Cerebellar nuclear complex (tissue), 1 donor: ENCODE data around the gene WNK1.
"Not testable (repeated sequence)": the region's sequence is repeated elsewhere in the genome, so short reads cannot be mapped to it uniquely, and the experiment has no call there.

ENCODE experiments used
- DNase-seq, 2 experiments: peaks; one replicate each; lab custom pipeline; 2025; lab: John Stamatoyannopoulos, UW

The WNK1 gene

DNA sequence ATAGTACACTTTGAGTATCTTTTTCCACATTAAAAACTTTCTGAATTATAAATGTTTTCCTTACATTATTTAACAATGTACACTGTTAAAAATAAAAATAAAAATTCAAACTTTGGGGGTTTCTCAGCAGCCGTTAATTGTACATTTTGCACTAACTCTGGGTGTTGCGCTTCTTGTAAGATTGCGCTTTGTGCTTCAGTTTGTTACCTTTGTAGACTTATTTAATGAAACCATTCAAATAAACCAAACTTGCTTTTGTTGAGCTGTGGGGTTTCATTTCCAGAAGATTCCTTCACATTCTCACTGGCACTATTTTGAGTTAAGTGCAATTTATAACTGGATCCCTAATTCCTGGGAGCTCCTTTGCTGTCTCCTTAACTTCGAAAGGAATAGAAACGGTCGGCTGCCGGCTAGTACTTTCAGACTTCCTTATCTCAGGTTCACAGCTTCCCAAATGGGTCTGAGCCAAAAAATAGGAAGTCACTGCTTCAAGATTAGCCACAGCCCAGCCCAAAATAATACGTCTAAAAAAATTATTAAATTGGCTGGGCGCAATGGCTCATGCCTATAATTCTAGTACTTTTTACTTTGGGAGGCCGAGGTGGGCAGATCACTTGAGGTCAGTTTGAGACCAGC lies 158.9 kb downstream of the WNK1 start:
- DNase-seq: no peak

DNA sequence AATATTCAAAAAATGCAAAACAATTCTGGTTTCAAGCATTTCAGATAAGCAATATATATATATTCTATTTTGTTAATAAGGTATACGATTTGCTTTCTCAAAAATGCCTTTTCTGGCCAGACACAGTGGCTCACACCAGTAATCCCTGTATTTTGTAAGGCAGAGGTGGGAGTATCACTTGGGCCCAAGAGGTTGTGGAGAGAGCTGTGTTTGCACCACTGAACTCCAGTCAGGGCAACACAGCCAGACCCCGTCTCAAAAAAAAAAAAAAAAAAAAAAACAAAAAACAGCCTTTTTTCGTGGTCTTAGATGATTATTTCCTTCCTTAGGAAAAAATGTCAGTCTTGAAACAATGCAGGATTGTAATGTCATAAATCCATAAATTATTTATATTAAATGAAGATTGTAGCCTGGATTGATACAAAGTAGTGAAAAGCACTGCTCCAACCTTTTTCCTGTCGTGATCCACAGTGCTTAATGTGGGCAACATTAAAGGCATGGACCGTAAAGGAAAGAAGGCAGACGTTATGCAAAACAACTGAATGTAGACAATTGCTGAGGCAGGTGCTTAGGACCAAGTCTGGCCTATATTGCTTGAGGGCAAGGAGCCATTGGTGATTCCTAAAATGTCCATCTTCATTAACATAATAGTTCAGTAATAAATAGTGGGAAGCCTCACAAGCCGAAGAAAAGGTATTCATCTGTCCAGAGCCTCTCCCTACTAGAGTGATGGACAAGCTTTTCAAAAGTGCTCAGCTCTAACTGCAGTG lies 160.3 kb downstream of the WNK1 start:
- DNase-seq: no peak

DNA sequence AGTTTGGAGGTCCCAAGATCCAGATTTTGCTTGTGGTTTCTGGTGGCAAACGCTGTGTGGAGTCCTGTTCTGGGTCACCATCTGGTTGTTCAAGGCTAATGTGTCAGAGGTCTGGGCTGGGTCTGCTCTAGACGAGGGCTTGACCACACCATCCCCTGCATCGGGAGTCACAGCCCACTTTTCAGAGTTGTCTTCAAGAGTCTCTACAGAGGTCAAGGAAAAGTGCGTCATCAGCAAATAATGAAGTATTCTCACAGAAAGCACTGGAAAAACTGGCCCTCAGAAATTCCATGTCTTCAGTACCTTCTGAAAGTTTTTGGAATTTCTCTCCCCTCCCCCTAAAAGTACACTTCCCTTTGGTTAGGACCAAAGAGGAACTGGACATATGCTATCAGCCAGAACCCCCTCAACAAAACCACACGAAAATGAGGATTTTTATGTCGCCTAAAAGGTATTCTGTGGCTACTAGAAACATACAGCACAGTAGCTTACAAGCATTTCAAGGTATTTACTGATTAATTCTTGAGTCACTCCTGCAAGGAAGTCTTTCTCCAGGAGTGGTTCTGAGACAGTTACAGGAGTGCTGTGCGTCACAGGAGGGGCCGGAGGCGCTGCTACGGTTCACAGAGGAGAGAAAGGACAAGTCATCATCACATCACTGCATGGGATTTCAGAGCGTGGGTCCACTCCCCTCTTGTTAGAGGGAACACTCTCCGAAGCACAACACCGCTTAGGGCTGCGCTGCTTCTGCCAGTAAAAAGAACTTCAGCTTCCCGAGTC lies 161.7 kb downstream of the WNK1 start:
- DNase-seq: no peak

DNA sequence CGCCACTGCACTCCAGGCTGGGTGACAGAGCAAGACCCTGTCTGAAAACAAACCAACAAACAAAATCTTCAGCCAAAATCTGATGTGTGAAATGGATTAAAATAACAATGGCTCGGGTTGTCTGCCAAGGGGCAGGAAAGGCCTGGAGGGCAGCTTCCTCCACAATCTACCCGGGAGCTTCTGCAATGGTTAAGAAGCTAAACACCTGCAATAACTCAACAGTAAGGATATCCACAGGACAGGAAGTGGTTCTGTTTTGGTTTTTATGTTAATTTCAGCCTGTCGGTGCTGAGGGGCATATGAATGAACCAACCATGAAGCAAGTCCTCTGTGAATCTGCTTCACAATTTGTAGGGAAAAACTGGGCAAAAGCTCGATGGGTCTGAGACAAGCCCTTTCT lies 162.7 kb downstream of the WNK1 start:
- DNase-seq: no peak

DNA sequence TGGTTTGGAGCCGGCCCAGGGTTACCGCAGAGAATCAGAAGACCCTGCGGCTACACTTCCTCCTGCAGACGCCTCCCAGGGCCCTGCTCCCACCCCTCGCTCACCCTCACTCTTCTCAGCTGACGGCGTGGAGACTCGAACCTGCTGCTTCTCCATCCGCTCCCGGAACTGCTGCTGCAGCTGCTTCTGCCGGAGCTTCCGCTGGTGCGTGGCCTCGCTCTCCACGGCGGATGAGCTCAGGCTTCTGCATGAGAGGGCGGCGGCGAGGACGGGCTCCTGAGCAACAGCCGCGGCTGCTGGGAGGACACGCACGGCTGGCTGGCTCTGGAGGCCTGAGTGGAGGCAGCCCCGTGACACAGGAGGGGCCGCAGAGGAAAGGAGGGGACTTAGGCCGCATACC lies 163.9 kb downstream of the WNK1 start:
- no peak for DNase-seq

DNA sequence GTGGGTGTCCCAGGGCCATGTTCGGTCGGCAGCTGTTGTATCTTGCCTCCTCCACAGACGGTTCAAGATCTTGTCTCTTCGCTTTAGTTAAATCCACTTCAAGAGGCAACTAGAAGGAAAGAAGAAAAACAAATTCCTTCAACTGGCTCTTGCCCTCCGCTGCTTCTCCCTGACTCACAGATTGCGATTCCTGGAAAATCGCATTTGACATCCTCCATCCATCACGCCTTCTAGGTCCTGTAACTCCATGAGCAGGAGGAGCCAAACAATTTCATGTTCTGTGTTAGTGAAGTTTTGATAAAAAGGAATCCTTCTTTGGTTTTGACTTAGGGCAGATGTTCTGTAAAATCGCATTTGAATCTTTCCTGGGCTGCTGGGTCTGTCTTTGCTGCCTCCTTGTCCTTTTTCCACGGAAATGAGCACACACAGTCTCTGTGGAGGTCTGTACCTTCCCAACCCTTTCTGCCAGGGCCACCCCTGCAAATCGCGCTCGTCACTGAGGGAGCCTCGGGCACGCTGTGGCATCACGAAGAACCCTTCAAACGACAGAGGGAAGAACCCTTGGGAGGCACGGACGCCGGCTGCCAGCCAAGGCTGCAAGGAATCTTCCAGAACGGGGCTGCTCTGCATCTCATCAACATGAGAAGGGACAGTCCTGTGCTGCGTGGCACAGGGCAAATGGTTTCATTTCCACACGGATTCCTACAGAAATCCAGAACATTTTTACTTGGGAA lies 164.5 kb downstream of the WNK1 start:
- DNase-seq: no peak

DNA sequence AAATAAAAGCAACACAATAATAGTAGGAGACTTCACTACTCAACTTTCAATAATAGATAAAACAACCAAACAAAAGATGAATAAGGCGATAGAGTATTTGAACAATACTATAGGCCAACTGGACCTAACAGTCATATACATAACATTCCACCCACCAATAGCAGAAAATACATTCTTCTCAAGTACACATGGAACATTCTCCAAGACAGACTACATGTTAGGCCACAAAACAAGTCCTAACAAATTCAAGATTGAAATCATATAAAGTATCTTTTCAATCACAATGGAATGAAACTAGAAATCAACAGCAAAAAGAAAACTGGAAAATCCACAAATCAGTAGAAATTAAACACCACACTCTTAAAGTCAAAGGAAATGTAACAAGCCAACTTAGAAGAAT lies 168.3 kb downstream of the WNK1 start:
- no peak for DNase-seq

DNA sequence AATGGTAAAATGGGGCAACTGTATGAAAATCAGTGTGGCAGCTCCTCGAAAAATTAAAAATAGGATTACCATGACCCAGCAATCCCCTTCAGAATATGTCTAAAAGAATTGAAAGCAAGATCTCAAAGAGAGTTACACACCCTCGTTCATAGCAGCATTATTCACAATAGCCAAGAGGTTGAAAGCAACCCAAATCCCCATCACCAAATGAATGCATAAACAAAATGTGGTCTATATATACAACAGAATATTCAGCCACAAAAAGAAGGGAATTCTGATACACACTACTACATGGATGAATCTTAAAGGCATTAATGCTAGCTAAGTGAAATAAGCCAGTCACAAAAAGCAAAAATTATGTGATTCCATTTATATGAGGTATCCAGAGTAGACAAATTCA lies 169.9 kb downstream of the WNK1 start:
- no peak for DNase-seq

DNA sequence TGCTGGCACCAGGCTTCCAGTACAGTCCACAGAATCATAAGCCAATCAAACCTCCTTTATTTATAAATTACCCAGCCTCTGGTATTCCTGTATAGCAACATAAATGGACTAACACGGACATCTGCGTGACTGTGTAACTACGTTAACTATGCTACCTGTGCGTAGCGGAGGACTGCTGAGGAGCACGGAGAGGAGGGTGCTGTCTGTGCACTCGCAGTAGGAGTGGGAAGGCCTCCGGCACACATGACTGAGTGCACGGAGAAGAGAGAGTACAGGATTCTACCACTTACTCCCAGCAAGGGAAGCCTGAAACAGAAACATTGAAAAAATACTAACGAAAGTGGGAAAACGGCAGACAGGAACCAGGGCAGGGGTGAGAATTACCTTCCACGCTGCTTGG lies 174.3 kb downstream of the WNK1 start:
- no peak for DNase-seq

DNA sequence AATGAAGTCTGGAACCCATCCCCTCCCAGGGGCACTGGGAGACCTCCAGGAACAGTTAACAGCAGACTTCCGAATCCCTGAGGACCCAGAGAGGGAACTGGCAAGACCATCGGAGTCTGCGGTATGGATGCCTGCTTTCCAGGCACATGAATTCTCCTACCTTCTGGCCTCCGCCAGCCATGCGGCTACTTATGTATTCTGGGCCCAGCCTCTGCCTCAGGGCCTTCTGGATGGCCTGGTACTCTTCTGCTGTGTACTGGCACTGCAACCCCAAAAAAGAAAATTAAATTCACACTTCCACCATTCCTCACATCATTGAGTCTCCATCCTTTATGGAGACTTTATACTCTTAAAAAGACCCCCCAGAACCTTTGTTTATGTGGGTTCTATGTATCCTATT lies 178.7 kb downstream of the WNK1 start:
- no peak for DNase-seq

DNA sequence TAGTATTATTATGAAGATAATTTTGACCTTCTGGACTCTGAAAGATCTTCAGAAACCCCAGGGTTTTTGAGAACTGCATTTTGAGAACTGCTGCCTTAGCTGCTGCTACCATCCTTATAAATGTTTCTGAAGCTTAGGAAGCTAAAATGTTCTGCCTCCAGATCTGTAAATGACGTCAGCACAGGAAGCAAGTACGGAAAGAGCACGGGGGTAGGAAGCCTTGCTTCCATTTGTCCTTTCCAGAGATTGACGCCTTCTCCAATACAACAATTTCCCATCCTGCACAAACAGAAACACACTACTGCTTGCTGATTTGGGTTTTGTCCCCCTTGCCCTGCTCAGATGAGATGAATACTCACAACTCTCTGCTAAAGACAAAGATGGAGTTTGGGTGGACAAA lies 179.2 kb downstream of the WNK1 start:
- no peak for DNase-seq

DNA sequence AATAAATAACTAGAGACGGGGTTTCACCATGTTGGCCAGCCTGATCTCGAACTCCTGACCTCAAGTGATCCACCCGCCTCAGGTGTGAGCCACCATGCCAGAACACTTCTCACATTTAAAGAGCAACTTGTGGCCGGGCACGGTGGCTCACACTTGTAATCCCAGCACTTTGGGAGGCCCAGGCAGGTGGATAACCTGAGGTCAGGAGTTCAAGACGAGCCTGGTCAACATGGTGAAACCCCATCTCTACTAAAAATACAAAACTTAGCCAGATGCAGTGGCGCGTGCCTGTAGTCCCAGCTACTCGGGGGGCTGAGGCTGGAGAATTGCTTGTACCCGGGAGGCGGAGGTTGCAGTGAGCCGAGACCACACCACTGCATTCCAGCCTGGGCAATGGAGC lies 183.5 kb downstream of the WNK1 start:
- not testable (repeated sequence) for DNase-seq

DNA sequence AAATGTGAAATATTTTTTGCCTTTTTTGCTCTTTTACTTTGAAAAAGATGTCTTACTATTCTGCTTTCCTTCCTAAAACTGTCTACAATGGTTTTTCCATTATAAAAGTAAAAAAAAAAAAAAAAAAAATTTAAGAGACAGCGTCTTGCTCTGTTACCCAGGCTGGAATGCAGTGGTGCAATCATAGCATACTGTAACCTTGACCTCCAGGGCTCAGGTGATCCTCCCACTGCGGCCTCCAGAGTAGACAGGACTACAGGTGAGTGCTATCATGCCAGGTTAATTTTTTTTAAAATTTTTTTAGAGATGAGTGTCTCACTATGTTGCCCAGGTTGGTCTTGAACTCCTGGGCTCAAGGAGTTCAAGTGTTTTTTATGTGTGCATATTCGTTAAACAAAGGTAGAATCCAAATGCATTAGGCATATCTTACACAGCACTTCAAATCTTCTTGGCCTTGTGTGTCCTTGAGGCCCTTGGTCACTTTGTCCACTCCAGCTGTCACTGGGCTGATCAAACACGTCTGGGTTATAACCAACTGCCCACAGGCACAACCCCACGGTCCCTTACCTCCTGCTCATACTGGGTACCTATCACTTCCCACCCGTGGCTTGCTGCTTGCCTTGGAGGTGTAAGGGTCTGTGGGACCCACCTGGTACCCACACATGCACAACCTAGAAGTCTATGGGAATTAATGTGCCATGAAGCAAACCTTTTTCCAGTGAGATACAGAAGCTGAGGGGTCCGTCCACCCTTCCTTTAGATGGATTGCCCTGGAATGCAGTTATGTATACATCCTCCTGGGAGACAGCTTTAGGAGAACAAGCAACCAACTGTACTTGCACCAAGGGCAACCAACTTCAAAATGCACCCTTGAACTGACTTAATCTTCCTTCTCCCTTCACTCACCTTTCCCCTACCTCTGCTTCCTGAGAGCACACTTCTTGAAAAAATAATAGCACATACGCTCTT lies 184.3 kb downstream of the WNK1 start:
- no peak for DNase-seq

DNA sequence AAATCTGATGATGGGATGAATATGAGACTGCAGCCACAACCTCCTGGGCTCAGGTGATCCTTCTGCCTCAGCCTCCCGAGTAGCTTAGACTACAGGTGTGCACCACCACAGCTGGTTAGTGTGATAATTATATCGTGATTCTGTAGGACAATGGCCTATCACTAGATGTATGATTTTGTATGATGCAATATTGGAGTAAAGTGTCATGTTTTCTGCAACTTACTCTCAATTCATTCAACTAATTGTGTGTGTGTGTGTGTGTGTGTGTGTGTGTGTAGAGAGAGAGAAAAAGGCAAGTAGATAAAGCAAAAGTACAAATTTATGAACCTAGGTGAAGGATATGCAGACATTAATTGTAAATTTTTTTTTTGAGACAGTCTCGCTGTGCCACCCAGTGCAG lies 186.4 kb downstream of the WNK1 start:
- DNase-seq: no peak

DNA sequence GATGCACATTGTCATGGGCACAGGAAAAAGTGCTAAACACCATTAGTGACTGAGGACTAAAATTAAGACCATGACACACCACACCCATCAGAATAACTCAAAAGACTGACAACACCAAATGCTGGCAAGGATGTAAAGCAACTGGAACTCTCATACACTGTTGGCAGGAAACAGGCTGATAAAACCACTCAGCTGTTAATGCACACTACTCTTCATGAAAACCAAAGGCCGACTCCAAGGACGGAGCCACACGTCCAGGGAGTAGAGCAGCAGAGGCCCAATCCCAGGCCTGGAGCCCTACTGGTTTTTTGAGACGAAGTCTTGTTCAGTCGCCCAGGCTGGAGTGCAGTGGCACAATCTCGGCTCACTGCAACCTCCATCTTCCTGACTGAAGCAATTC lies 190.7 kb downstream of the WNK1 start:
- no peak for DNase-seq

DNA sequence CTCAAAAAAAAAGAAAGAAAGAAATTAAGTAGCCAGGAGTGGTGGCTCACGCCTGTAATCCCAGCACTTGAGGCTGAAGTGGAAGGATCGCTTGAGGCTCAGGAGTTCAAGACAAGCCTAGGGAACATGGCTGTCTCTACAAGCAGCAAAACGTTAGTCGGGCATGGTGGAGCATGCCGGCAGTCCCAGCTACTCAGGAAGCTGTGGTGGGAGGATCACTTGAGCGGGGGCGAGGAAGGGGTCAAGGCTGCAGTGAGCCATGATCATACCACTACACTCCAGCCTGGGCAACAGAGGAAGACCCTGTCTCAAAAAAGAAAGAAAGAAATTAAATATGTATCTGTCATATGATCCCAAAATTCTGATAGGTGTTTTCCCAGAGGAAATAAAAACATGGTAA lies 191.8 kb downstream of the WNK1 start:
- no peak for DNase-seq

DNA sequence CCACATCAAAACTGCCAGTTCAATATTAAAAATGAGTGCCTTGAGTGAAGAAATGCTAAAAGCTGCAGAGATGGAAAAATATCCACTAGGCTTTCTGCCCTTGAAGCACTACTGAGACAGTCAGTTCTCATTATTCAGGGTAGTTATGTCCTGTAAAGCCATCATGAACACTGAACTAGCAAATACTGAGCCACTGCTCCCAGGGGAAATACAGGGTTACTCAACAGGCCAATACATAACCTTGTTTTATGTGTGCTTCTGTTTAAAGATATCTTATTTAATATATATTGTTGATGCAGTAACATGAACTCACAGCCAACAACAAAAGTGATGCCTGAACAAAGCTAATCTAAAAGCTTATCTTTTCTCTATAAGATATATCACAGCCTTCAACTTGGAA lies 193.8 kb downstream of the WNK1 start:
- no peak for DNase-seq

DNA sequence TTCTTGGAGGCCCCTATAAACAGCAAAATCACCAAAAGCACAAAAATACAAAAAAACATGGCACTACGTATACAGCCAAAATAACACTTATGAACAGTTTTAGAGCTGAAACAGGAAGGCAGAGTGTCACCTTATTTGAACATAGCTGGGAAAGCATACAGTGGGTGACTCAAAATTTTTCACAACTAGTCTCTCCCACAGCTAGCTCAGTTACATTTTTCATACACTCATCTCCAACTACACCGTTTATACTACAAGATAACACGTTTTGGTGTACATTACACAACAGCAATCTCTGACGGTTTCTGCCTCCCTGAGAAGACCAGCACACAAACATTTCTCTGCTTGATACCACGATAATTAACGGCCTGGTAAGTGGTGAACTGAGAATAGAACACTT lies 194.3 kb downstream of the WNK1 start:
- DNase-seq: no peak

DNA sequence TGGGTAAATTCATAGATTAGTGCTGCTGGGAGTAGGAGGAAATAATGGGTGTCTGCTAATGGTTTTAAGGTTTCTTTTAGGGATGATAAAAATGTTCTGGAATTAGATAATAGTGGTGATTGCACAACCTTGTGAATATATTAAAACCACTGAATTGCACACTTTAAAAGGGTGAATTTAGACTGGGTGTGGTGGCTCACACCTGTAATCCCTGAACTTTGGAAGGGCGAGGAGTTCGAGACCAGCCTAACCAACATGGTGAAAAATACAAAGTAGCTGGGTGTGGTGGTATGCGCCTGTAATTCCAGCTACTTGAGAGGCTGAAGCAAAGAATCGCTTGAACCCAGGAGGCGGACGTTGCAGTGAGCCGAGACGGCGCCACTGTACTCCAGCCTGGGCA lies 195.9 kb downstream of the WNK1 start:
- no peak for DNase-seq

DNA sequence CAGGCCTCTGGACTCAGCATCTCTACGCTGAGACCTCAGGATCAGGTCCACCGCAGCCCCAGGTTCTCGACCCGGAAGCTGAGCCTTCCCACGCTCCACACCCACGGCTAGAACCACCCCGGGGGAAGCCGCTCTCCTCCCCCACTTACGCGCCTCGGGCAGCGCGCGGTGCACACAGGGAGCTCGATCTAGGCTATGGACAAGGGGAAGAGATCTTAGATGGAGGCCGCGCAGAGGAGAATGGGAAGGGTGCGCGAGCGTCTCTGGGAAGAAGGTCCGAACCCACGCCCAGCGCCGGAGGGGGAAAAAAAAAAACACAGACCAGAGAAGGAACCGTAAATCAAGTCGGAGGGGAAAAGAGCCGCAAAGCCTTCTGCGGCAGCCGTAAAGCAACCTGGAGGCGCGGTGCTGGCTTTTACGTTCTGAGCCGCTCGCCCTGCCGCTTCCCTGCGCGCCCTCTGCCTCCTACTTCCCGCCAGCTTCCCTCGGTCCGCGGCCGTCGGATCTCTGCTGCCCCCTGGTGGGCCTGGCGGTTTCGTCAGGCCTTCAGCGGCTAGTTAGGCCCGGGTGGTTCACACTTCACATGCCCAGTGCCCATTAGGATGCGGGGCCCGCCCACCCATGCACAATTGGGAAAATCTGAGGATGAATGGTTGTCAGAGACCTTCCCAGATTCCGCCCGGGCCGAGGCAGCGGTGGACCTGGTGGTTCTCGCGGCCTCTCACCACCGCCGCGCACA lies 197.2 kb downstream of the WNK1 start, which contains the start of gene RAD52:
TSS of gene RAD52 (minus strand) at position 242 of the 739 bp plus-strand sequence. CDS start 16,636 bp downstream, outside the sequence.
- DNase-seq: peak; percentile 86 to 93
